Measurements from ENCODE around the gene TRIM14. TPM values are rescaled to one million over a fixed set of nuclear protein-coding genes. Genes with fewer than 3 reads are reported as not detected.

The TRIM14 gene
- total and polyA plus RNA-seq, 2 donors (not counting 1 experiment from before 2014, with no cell fraction given), result 22.5 to 23.9 TPM

DNA sequence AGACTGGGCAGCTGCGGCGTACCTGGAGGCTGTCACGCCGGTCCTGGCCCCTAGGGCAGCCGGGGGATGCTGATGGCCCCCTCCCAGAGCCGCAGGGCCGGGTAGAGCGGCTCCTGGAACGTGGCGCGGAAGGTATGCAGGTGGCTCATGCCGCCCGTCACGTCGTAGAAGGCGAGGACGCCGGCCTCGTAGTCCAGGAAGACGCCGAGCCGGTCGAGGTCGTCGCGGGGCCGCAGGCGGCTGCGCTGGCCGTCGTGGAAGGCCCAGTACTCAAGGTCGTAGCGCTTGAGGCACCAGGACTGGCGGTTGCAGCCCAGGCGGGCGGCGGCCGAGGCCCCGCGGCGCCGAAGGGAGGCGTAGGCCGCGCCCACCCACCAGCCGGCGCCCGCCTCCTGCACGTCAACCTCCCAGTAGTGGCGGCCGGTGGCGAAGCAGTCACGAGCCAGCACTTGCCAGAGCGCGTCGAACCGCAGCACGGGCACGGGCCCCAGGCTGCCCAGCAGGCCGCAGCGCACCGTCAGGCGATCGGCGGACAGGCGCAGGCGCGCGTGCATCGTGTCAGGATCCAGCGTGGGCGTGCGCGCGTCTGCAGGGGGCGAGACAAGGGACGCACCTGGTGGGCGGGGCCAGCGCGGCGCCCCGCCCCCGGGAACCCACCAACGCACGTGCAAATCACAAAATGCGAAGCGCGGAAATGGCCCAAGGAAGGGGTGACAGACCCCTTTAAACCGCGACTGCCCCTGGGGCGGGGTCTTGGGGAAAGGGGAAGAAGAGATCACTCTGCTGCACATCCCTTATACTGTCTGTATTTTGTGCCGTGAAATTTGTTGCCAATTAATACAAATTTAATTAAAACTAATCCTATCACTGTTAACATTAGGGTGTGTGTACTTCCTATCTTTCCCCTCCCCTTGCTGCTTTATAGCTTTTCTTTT lies 31.3 kb downstream of the TRIM14 start:
- TF ChIP-seq EZH2 (IDR thresholded peaks at IDR 0.05; ENCODE audit: borderline replicate concordance, insufficient read depth, low read depth, low read length, poor library complexity, severe bottlenecking), result no peak
- TF ChIP-seq, protein P1, sequence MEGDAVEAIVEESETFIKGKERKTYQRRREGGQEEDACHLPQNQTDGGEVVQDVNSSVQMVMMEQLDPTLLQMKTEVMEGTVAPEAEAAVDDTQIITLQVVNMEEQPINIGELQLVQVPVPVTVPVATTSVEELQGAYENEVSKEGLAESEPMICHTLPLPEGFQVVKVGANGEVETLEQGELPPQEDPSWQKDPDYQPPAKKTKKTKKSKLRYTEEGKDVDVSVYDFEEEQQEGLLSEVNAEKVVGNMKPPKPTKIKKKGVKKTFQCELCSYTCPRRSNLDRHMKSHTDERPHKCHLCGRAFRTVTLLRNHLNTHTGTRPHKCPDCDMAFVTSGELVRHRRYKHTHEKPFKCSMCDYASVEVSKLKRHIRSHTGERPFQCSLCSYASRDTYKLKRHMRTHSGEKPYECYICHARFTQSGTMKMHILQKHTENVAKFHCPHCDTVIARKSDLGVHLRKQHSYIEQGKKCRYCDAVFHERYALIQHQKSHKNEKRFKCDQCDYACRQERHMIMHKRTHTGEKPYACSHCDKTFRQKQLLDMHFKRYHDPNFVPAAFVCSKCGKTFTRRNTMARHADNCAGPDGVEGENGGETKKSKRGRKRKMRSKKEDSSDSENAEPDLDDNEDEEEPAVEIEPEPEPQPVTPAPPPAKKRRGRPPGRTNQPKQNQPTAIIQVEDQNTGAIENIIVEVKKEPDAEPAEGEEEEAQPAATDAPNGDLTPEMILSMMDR (IDR thresholded peaks at IDR 0.05), result no peak
- Histone ChIP-seq H3K27ac (ENCODE audit: low read length in 2 of 2) (peak overlapping the region in 1 of 2 donors; percentile 8), H3K27me3 (replicated peaks in 1 of 4; ENCODE audit: control extremely low read depth in 1 of 4, control insufficient read depth in 3 of 4, insufficient read depth in 4 of 4, low read length in 3 of 4) (no peaks in the 10 kb centered on the region), H3K9ac (ENCODE audit: low read length) (no peak overlapping the region), H3K36me3 (replicated peaks in 1 of 2; ENCODE audit: control extremely low read depth in 1 of 2, control insufficient read depth in 1 of 2, extremely low read depth in 1 of 2, insufficient read depth in 2 of 2, low read length in 1 of 2) (peaks cover 6 to 8% of the 10 kb centered on the region in 2 experiments), H3K4me2 (replicated peaks; ENCODE audit: low read depth, low read length, poor library complexity, severe bottlenecking) (peak overlapping the region; percentile 51), H3K4me3 (ENCODE audit: control extremely low read depth in 1 of 5, extremely low read depth in 1 of 5, insufficient read depth in 1 of 5, low read depth in 2 of 5, low read length in 4 of 5) (peak overlapping the region in 2 of 5 experiments; percentile 15 to 25), H3K79me2 (ENCODE audit: control insufficient read depth, insufficient read depth, low read length) (no peaks in the 10 kb centered on the region), H3K4me1 (ENCODE audit: control insufficient read depth in 2 of 2, insufficient read depth in 2 of 2, low read length in 2 of 2) (peaks cover 0 to 8% of the 10 kb centered on the region in 2 donors), H4K20me1 (ENCODE audit: control insufficient read depth, insufficient read depth, low read length, poor library complexity, severe bottlenecking) (no peaks in the 10 kb centered on the region), H3K9me3 (ENCODE audit: control extremely low read depth in 1 of 3, control insufficient read depth in 2 of 3, insufficient read depth in 1 of 3, low read length in 2 of 3) (no peaks in the 10 kb centered on the region), H2AFZ (ENCODE audit: insufficient read depth, low read depth, low read length, poor library complexity, severe bottlenecking) (no peak overlapping the region)
- no peaks in the 10 kb centered on the region for H3K9me3 Mint-ChIP-seq (ENCODE audit: insufficient read depth)
- ATAC-seq (ENCODE audit: low read depth) (peak; percentile 89), DNase-seq (peak; percentile 87)
- ChIA-PET CTCF (interaction anchor here (0.7 to 2.9 kb wide), 5 partner anchors 13 to 118 kb away, joined by 3 to 10 read pairs (median 6); no protein-coding TSS in a partner anchor), POLR2A (interaction anchor here (1.0 kb wide), 1 partner anchor 21 kb away, joined by 3 read pairs; no protein-coding TSS in a partner anchor)
- intact Hi-C loops (cut with micrococcal nuclease), result loop anchor here (1.0 to 5.0 kb wide), 7 partner anchors 14 to 168 kb away; partner anchors contain the start of genes CORO2A, NANS and TBC1D2
- no peaks in the 10 kb centered on the region for H3K27me3 Mint-ChIP-seq
- H3K4me1 Mint-ChIP-seq, result peaks cover 20% of the 10 kb centered on the region
- H3K4me3 Mint-ChIP-seq, result peak overlapping the region; percentile 80
- peak overlapping the region; percentile 69 for H3K27ac Mint-ChIP-seq
- WGBS (ENCODE audit: insufficient coverage), result 73% methylated on average over 88 of the region's 92 CpGs

All from B cell (primary cell).